Fibroblast of mammary gland (primary cell): ENCODE results near the gene RNASEL.
"Not testable (repeated sequence)": the region's sequence is repeated elsewhere in the genome, so short reads cannot be mapped to it uniquely, and the experiment has no call there.

Experiments
- DNase-seq: peaks from one replicate; pipeline ENCODE4 v3.0.0-alpha.2; 2010; ENCODE audit warnings: low read depth
- H3K4me3 ChIP-seq: 2 replicates; pipeline ENCODE4 v1.5.1; 2011; ENCODE audit warnings: low read depth, mild to moderate bottlenecking, low read length, moderate library complexity; ENCODE audit not compliant: control insufficient read depth
- TF ChIP-seq, protein P1 (sequence below): conservative IDR thresholded peaks from 2 replicates; pipeline ENCODE4 v1.5.1; 2011; ENCODE audit warnings: low read depth, low read length, inconsistent platforms; ENCODE audit not compliant: control insufficient read depth, insufficient read depth

The RNASEL gene

DNA sequence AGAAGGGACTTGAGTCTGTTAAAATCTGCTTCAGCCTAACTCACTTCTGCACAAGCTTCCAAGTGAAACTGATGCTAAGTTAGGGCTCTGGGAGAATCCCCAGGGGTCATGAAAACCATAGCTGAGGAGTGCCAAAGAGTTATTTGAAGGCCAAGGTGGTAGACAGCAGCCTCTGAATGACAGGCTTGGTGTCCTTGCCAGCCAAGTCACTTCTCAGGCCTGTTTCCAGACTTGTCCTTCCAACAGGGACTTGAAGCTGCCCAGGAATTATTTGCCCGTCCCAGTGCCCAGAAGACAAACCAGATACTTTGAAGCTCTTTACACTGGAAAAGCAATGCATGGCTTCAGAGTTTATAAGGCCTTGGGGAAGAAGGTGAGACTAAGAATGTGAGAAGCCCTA, 33.6 kb downstream of the RNASEL start:
- TF ChIP-seq, protein P1, sequence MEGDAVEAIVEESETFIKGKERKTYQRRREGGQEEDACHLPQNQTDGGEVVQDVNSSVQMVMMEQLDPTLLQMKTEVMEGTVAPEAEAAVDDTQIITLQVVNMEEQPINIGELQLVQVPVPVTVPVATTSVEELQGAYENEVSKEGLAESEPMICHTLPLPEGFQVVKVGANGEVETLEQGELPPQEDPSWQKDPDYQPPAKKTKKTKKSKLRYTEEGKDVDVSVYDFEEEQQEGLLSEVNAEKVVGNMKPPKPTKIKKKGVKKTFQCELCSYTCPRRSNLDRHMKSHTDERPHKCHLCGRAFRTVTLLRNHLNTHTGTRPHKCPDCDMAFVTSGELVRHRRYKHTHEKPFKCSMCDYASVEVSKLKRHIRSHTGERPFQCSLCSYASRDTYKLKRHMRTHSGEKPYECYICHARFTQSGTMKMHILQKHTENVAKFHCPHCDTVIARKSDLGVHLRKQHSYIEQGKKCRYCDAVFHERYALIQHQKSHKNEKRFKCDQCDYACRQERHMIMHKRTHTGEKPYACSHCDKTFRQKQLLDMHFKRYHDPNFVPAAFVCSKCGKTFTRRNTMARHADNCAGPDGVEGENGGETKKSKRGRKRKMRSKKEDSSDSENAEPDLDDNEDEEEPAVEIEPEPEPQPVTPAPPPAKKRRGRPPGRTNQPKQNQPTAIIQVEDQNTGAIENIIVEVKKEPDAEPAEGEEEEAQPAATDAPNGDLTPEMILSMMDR = no peak
- DNase-seq = no peak
- no peak overlapping the region for H3K4me3 ChIP-seq

DNA sequence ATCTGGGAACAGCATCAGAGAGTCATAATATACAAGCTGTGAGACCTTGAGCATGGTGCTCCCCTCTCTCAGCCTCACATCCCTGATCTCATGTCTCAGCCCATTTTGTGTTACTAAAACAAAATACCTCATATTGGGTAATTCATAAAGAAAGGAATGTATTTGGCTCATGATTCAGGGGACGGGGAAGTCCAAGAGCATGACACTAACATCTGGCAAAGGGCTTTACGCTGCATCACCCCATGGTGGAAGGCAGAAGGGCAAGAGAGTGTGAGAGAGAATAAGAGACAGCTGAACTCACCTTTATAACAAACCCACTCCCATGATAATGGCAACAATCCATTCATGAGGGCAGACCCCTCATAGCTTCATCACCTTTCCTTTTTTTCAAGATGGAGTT, 36.5 kb downstream of the RNASEL start:
- no peak overlapping the region for H3K4me3 ChIP-seq
- DNase-seq = peak; percentile 15
- TF ChIP-seq, protein P1 = no peak

DNA sequence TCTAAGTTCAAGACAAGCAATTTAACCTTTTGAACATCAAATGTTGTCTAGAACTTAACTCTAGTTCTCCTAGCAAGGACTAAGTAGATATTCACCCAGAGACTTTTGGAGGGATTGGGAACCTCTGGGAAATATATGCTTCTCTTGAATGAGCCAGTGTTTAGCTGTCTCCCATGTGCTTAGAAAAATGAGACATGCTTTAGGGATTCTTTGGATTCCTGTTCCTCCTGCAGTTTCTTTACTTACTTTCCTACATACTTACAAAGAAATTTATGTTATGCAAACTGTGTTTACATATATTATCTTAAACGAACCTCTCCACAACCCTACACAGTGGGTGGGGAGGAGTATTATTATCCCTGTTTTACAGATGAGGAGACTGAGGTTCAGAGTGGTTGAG, 39.2 kb downstream of the RNASEL start:
- TF ChIP-seq, protein P1 = no peak
- DNase-seq = no peak
- no peak overlapping the region for H3K4me3 ChIP-seq

DNA sequence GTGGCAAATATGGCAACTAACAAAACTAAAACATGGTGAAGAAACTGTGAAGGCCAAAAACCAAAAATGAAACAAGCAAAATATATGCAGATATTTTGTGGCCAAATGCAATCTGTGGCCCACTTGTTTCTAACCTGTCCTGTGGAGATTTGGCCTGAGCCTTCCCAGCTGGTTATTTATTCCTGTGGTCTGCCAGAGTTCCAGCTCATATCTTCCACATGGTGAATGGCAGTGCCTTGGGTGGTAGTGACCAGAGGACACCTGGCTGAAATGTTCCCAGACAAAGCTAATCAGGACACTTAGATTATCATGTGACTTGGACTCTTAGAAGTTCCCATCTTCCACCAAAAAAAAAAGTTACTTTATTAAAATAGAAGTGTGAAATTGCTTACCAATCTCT, 39.7 kb downstream of the RNASEL start:
- TF ChIP-seq, protein P1 = no peak
- DNase-seq = no peak
- no peak overlapping the region for H3K4me3 ChIP-seq

DNA sequence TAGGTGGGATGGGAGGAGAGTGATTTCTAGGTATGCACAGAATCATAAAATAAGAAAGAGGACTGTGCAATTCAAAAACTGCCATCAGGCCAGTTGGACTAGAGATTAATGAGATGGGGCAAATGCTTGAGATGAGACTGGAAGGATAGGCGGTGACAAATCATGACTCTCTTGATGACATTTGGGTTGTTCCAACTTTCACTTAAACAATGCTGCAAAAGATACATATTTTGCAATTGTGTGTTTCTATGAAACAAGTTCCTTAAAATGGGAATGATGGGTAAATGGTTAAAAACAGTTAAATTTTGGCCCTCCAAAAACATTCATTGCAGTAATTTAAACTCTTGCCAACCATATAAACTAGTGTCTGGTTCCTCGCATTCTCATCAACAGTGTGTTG, 55.2 kb downstream of the RNASEL start:
- no peak overlapping the region for H3K4me3 ChIP-seq
- TF ChIP-seq, protein P1 = no peak
- DNase-seq = no peak

DNA sequence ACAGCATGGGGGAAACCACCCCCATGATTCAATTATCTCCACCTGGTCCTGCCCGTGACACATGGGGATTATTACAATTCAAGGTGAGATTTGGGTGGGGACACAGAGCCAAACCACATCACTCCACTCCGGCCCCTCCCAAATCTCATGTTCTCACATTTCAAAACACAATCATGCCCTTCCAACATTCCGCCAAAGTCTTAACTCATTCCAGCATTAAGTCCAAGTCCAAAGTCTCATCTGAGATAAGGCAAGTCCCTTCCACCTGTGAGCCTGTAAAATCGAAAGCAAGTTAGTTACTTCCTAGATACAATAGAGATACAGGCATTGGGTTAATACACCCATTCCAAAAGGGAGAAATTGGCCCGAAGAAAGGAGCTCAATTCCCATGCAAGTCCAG, 60.9 kb downstream of the RNASEL start:
- not testable (repeated sequence) for H3K4me3 ChIP-seq, DNase-seq

DNA sequence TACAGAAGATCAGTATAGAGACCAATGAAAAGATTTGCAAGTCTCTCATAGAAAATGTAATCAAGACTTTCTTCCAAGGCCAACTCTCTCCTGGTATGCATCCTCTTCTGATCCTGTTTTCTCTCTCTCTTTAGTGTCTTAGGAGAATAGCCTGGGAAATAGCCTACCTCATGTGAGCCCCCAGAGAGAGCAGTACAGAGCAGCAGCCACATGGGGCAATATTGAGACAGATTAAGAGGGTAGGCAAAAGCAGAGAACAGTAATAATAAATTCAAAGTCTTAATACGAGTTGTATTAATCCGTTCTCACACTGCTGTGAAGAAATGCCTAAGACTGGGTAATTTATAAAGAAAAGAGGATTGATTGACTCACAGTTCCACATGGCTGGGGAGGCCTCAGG, 61.4 kb downstream of the RNASEL start:
- TF ChIP-seq, protein P1 = peak; percentile 14
- no peak overlapping the region for H3K4me3 ChIP-seq

DNA sequence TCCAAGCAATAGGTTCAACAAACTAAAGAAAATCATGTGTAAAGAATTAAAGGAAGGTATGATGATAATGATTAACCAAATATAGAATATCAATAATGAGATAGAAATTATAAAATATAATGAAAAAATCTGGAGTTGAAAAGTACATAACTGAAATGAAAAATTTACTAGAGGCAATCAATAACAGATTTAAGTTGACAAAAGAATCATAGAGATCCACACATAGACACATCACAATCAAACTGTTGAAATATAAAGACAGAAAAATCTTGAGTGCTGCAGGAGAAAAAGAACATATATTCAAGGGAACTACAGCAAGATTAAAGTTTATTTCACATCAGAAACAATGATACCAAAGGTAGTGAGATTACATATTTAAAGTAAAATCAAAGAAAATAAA, 63.7 kb downstream of the RNASEL start:
- TF ChIP-seq, protein P1 = no peak
- no peak overlapping the region for H3K4me3 ChIP-seq
- DNase-seq = no peak

More for the DNA sequence above, 61.4 kb downstream of the RNASEL start:
- peak; percentile 3 for DNase-seq
